ENCODE data around the gene FANCL. TPM values are rescaled to one million over a fixed set of nuclear protein-coding genes. Genes with fewer than 3 reads are reported as not detected.
"Not testable (repeated sequence)": the region's sequence is repeated elsewhere in the genome, so short reads cannot be mapped to it uniquely, and the experiment has no call there.

Gene FANCL
- total RNA-seq, 4 donors from 2014 or later, result 28.5 to 42.7 (median 36.5) TPM

DNA sequence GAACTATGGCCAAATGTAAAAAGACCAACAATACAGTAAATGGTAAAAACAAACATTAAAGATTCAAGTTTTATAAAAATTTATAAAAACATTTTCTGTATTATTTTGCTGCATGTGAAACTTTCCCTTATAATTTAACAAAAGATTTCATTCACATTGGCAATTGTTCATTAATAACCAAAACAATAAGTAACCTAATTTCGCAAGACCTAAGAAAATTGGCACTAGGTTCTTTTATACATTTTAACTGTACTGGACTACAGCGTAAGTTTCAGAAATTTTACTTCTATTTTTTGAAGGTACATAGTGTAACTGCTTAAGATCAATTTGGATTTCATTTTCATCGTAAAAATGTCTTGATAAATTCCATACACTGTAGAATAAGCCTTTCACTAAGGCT lies 77.2 kb downstream of the FANCL start:
- Histone ChIP-seq H3K4me3 (no peak overlapping the region), H3K36me3 (peaks cover 0 to 43% (median 0%) of the 10 kb centered on the region in 3 donors), H3K27me3 (no peaks in the 10 kb centered on the region), H3K9me3 (no peaks in the 10 kb centered on the region), H3K4me1 (no peaks in the 10 kb centered on the region), H3K27ac (no peak overlapping the region)
- TF ChIP-seq POLR2A (IDR thresholded peaks at IDR 0.05) (no peak), CTCF (IDR thresholded peaks at IDR 0.05) (no peak)
- no peak for DNase-seq

DNA sequence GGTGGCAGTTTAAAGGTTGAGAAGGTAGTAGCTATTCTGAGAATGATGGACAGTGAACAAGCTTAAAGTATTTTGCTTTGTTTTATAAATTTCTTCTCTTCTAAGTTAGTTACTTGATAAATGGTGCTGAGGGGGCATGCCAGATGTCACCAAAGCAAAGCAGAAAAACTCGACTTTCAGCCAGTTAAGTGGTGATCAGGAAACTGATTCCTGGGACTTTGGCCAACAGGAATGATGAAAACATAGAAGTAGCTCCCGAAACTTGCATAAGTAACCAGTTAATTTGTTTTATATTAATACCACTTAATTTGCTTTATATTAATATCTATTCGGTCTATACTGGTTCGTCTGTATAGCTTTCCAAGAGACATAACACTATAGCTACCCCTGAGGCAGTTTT lies 82.6 kb downstream of the FANCL start:
- Histone ChIP-seq H3K4me3 (no peak overlapping the region), H3K27me3 (no peaks in the 10 kb centered on the region), H3K4me1 (no peaks in the 10 kb centered on the region), H3K36me3 (peaks cover 0 to 46% (median 0%) of the 10 kb centered on the region in 3 donors), H3K9me3 (no peaks in the 10 kb centered on the region), H3K27ac (no peak overlapping the region)
- no peak for TF ChIP-seq CTCF (IDR thresholded peaks at IDR 0.05)
- no peak for TF ChIP-seq POLR2A (IDR thresholded peaks at IDR 0.05)
- DNase-seq, result no peak

DNA sequence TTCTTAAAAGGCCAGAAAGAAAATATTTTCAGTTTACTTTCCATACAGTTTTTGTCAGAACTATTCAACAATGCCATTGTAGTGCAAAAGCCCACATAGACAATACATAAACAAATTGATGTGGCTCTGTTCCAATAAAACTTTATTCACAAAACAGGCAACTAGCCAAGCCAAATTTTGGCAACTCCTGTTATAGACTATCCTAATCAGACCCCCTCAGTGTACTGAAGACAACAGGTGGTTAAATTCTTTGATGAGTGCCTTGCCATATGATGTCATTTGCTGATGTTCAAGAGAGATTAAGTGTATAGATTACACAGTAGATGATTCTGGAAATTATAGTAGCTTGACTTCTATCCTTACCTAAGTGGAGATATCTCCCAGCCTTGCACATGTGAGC lies 83.4 kb downstream of the FANCL start:
- no peaks in the 10 kb centered on the region for H3K4me1 ChIP-seq
- TF ChIP-seq CTCF (IDR thresholded peaks at IDR 0.05) (no peak), POLR2A (IDR thresholded peaks at IDR 0.05) (no peak)
- no peak for DNase-seq
- H3K4me3 ChIP-seq, result no peak overlapping the region
- H3K36me3 ChIP-seq, result peaks cover 0 to 45% (median 0%) of the 10 kb centered on the region in 3 donors
- H3K27me3 ChIP-seq, result no peaks in the 10 kb centered on the region
- no peak overlapping the region for H3K27ac ChIP-seq
- H3K9me3 ChIP-seq, result no peaks in the 10 kb centered on the region

GRCh38 chr2:58156780-58157179 lies 84.3 kb downstream of the FANCL start:
- H3K27ac ChIP-seq, result no peak overlapping the region
- DNase-seq, result no peak
- peaks cover 0 to 38% (median 0%) of the 10 kb centered on the region in 3 donors for H3K36me3 ChIP-seq
- no peak overlapping the region for H3K4me3 ChIP-seq
- TF ChIP-seq POLR2A (IDR thresholded peaks at IDR 0.05), result no peak
- no peak for TF ChIP-seq CTCF (IDR thresholded peaks at IDR 0.05)
- H3K27me3 ChIP-seq, result no peaks in the 10 kb centered on the region
- H3K9me3 ChIP-seq, result no peaks in the 10 kb centered on the region
- H3K4me1 ChIP-seq, result no peaks in the 10 kb centered on the region

- H3K4me1 ChIP-seq, result no peaks in the 10 kb centered on the region
- no peak for DNase-seq
- TF ChIP-seq CTCF (IDR thresholded peaks at IDR 0.05), result no peak
- TF ChIP-seq POLR2A (IDR thresholded peaks at IDR 0.05), result no peak
Measured at GRCh38 chr2:58155160-58155778, 85.9 kb downstream of the FANCL start.

GRCh38 chr2:58146707-58147106 lies 94.4 kb downstream of the FANCL start:
- Histone ChIP-seq H3K36me3 (no peaks in the 10 kb centered on the region), H3K27ac (no peak overlapping the region), H3K9me3 (no peaks in the 10 kb centered on the region), H3K4me1 (no peaks in the 10 kb centered on the region), H3K4me3 (no peak overlapping the region), H3K27me3 (no peaks in the 10 kb centered on the region)
- TF ChIP-seq CTCF (IDR thresholded peaks at IDR 0.05) (no peak), POLR2A (IDR thresholded peaks at IDR 0.05) (no peak)
- DNase-seq, result no peak

More at GRCh38 chr2:58155160-58155778, 85.9 kb downstream of the FANCL start:
- H3K36me3 ChIP-seq, result peaks cover 0 to 23% (median 0%) of the 10 kb centered on the region in 3 donors
- H3K27me3 ChIP-seq, result no peaks in the 10 kb centered on the region
- no peak overlapping the region for H3K4me3 ChIP-seq
- H3K27ac ChIP-seq, result no peak overlapping the region
- no peaks in the 10 kb centered on the region for H3K9me3 ChIP-seq

- not testable (repeated sequence) for H3K36me3 ChIP-seq, H3K27ac ChIP-seq, H3K4me3 ChIP-seq, H3K4me1 ChIP-seq, H3K27me3 ChIP-seq, H3K9me3 ChIP-seq, DNase-seq
Measured at GRCh38 chr2:58145769-58146168, 95.4 kb downstream of the FANCL start.

Data from Peyer's patch (tissue), 4 donors.